GM19043 (cell line): ENCODE measurements around the gene CTAGE8.
"Not testable (repeated sequence)": the region's sequence is repeated elsewhere in the genome, so short reads cannot be mapped to it uniquely, and the experiment has no call there.

Source experiments
- ATAC-seq: cut with Tn5 transposase; IDR thresholded peaks from one replicate; pipeline ENCODE4 v1.9.1; 2021; ENCODE audit warnings: low read depth; ENCODE audit not compliant: unreplicated experiment

The CTAGE8 gene

DNA sequence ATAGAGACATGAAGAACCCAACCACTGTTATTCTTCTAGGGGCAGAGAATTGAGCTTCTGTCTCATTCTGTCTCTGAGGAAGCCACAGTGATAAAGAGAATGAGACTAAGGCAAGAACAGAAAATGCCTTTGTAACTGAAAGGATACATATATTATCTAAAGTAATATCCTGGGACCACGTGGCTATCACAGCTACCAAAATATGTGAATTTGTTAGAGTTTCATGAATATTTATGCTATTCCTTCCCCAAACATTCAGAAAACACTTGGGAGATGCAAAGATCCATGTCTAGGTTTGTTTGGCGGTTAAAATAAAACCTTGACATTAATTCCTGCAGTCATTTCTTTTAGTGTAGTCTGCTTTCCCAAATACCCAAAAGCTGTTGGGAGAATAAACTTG is 7.0 kb downstream of the CTAGE8 start:
- not testable (repeated sequence) for ATAC-seq

DNA sequence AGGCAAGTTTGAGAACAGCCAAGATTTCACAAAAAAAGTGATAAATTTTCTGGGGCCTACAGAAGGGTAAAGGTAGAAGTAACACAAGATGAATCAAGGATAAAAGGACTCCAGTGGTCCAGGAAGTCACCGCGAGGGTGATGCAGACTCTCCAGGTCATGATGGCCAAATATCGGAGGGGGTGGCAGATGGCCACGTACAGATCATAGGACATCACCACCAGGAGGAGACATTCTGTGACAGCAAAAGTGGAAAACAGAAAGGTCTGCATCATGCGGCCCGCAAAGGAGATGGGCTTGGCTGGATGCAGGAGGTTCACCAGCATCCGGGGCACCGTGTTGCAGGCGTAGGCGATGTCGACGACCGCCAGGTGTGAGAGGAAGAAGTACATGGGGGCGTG is 10.0 kb downstream of the CTAGE8 start:
- ATAC-seq: not testable (repeated sequence)

DNA sequence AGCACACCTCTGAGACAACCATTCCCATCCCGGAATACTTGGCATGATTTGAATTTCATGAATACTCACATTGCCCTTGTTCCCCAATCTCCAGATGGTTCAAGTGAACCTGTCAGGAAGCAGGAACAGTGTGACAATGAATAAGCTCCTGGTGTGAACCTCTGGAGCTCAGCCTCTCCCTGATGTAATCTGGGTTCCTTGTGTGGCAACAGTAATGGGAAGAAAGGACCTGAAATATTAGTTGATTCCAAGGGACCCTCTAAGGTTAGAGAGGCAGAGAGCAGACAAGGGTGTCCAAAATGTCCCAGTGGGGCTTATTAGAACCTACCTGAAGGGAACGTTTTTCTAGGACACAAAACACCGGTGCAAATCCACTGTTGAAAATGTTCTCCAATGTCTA is 13.0 kb downstream of the CTAGE8 start:
- ATAC-seq: no peak

DNA sequence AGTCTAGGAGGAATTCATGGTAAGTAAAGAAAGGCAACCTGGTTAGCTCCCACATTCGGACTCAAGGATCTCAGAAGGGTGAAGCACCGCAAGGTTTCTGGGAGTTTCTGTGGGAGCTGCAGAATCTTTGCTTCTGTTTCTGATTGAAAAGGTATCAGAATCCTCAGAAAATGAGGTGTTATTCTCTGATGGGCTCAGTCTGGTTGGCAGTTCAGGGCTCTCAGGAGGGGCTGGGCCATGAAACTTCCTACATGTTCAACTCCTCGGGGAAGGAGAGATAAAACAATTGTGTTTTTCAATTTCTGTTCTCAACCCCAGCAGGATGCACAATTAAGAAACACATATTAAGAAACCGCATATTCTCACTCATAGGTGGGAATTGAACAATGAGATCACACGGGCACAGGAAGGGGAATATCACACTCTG is 13.6 kb downstream of the CTAGE8 start:
- no peak for ATAC-seq

DNA sequence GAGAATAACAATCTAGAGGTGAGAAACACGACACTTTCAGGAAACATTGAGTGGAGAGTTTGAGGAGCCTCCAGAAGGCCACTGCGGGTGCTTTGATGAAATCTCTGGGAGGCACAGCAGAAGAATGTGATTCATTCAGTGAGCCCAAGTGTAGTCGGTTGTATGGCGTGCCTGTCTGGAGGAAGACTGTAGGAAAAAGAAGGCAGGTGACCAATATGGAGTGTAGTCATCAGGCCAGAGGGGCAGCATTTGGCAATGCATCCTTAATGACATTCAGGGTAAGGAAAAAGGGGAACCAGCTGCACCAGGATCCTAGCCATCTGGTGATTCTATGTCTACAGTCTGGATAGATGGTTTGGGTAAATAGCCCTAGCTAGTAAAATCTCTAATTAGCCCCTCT is 16.8 kb downstream of the CTAGE8 start:
- not testable (repeated sequence) for ATAC-seq

DNA sequence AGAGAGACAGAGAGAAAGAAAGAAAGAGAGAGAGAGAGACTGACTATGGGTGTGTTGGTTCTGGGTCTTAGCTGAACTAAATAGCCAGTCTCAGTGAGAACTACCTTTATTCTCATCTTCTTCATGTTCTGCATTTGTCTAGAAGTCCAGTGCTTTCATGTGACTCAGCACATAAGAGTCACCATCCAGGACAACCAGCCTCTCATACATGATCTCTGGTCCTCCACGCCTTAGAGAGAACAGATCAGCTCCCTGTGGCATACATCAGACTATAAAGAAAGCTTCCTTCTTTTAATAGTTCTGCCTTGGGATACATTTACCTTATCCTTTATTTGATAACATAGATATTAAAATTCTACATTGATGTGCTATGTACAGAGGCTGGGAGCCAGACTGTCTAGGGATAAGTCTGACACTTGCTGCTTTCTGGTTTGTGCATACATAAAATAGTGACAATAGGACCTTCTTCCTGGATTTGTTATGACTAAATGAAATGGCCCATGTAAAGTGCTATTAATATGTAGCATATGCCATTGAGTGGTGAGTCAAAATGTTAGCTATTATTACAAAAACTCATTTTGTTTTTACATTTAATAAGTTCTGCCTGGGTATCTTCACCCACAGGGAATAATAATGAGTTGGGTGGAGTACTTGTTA is 21.3 kb downstream of the CTAGE8 start:
- not testable (repeated sequence) for ATAC-seq

DNA sequence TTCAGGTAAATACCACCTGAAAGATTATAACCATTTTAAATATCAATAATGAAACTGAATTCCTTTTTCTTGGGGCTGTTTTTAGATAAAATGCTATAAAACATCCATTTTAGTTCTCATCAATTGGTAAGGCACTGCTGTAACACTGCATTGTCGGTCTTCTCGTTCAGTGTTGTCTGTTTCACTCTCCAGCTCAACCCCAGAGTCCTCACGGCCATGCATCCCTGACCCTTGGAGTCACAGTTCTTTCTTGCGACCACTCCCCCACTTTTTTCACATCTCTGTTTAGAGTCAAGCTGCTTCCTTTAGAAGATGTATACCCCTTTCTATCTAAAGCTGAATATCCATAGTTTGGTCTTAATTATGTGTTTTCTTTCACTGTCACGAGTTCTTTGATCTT is 22.1 kb downstream of the CTAGE8 start:
- not testable (repeated sequence) for ATAC-seq

DNA sequence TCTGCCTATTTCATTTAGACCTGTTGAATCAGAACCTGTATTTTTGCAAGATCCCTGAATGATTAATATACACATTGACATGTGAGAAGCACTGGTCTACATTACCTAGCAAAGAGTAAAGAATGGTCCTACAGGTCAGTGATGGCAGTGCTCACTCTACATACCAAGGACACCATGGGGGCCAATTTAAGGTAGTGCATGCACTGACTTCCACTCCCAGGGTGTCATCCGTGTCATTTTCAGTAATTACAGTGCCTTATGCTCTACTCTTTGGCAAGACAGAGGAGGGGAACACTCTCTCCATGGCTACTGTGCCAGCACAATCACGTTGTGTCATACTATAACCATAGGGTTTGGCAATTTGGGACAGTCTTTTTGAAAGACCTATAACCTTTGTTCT is 23.7 kb downstream of the CTAGE8 start:
- ATAC-seq: not testable (repeated sequence)

DNA sequence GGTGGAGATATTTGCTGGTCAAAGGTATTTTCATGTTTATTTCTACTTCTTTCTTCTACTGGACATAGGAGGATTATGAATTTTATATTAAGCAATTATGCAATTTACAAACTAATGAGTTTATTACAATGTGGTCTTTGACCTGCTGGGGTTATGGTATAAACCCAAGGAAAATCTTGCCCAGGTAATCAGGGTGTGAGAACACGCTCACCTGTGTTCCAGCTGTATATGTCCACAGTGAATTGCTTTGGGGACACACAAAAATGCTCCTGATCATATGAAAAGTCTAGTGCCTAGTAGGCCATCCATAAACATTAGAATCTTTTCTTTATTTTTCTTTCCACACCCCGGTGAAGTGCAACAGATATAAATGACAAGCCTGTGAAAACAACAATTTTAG is 29.7 kb downstream of the CTAGE8 start, which contains the start of gene OR2A42:
Gene OR2A42 (minus strand): TSS at position 241 of the 400 bp plus-strand sequence. CDS start 6,762 bp downstream, outside the sequence.
- not testable (repeated sequence) for ATAC-seq

DNA sequence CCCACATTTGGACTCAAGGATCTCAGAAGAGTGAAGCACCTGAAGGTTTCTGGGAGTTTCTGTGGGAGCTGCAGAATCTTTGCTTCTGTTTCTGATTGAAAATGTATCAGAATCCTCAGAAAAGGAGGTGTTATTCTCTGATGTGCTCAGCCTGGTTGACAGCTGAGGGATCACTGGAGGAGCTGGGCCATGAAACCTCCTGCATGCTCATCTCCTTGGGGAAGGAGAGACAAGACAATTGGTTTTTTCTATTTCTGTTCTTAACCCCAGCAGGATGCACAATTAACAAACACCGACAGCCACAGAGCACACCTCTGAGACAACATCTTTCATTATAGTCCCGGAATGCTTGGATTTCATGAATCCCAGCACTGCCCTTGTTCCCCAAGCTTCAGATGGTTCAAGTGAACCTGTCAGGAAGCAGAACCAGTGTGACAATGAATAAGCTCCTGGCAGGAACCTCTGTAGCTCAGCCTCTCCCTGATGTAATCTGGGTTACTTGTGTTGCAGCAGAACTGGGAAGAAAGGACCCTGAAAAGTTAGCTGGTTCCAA is 30.5 kb downstream of the CTAGE8 start:
- ATAC-seq: not testable (repeated sequence)

DNA sequence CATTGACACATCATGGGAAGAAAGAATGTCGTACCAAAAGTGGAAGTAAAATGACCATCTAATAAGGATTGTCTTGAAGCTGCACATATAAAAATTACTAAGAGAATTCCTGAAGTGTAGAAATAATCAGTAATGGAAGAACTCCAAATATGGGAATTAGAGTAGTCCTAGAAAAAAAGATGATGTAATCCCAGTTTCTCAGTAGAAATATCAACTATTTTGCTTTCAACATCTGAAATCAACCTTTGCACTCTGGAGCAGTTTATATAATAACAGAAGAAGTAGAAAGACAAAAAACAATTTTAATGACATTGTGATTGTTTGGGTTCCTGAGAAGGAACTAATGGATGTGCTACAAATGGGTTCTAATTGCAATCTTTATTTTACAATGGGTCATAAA is 36.0 kb downstream of the CTAGE8 start:
- not testable (repeated sequence) for ATAC-seq

DNA sequence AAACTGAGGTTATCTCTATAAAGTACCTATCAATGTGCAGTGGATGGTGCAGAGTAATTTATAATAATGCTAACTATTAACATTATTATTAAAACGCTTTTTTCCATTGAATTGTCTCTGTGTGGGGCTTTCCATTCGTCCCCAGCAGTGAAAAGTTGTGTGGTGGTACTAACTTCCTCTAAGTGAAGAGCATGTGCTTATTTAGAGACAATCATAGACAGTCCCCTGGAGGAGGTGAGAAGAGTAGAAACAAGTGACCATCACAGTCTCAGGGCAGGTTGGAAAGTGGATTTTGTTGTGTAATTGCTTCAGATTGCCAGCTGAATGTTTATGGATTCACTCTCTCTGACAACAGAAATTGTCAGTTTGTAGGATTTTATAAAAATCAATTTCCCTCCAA is 38.1 kb downstream of the CTAGE8 start:
- ATAC-seq: not testable (repeated sequence)

DNA sequence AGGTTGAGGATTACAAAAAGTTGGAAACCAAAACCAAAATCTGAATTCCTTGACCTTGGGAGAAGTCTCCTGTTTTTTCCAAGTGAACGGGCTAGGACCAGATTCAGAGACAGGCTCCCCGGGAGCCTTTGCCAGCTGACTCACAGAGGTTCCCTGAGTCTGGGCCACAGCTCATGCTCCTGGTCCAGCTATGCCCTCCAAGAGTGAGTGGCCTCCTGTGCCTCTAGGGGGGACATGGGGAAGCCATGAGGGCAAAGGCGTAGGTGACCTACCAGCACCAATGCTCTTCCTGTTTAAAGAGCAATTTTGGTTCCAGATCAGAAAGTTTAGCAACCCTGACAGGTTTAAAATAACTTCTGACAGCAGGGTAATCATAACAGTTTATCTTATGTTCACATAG is 40.3 kb downstream of the CTAGE8 start:
- not testable (repeated sequence) for ATAC-seq

DNA sequence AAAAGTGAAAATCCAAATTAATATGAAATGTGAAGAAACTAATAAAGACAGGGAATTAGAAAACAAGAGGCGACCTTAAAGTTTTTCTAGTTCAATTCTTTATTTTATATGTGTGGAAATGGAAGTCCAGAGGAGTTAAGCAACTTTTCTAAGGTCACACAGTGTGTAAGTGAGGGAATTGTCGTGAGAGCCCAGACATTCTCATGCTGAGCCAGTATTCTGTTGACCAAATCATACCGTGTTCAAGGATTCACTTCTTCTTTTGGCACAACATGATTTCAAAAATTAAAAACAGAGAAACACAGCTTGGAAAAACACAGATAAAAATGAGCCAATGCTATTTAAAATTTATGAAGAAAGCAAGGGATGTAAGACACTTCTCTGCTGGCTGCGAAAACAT is 42.2 kb downstream of the CTAGE8 start:
- not testable (repeated sequence) for ATAC-seq

DNA sequence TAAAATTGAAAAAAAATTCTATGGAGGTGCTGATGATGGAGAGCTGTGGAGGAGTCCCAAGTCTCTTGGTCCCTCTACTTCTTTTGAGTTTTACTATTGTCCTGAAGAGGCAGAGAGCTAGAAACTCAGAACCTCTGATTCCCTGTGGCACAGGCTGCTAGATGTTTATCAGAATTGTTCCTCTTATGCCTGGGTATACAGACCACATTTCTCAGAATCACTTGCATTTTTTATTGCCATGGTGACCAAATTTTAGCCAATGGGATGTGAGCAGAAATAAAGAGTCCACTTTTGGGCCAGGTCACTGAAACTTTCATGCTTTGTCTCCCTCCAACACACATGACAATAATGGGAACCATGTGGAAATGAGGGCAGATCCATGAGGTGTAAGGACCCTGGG is 45.4 kb downstream of the CTAGE8 start:
- ATAC-seq: not testable (repeated sequence)

DNA sequence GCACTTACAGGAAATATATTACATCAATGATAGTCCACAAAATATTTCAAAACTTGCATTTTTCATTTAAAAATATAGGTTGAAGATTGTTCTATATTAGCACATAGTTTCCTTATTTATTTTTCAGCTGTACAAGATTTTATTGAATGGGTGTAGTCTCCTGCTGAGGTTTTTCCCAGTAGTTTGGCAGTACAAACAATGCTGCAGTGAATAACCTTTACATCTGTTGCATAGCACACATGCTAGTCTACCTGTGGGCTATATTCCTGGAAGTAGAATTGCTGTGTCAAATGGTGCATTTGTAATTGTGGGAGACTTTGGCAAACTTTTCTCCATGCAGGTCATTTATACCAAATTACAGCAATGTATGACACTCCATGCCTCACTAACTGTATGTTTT is 48.6 kb downstream of the CTAGE8 start:
- ATAC-seq: not testable (repeated sequence)

DNA sequence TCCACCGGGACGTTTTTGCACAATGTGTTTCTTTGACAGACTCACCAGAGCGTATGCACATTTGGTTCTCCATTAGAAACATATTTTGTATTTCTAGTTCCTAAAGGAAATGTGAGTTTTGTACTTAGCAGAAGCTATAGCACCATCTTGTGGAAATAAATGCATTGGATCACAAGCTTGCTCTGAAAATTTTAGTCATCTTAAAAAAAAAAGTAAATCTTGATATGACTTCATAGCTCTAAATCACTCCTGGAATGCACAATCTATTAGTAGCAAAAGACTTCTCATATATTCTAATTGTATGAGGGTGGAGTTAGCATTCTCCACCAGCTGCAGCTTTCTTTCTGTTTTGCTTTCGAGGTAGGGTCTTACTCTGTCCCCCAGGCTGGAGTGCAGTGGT is 49.9 kb downstream of the CTAGE8 start:
- ATAC-seq: not testable (repeated sequence)

DNA sequence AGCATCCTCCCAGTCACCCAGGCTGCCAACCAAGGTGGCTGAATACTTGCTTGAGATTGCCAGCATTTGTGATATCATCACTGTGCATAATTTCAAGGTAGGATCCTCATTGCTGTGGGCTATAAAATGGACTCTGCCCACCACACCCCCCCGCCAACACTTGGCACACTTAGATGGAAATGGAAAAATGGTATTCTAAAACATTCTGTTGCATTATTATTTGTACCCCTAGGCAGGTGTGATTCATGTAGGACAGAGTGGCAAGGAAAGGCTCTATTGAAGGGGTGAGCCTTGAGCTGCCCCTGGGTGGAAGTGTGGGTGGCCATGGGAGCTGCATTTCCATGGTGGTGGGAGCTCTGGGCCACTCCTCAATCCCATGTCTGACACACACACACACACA is 50.5 kb downstream of the CTAGE8 start:
- not testable (repeated sequence) for ATAC-seq

DNA sequence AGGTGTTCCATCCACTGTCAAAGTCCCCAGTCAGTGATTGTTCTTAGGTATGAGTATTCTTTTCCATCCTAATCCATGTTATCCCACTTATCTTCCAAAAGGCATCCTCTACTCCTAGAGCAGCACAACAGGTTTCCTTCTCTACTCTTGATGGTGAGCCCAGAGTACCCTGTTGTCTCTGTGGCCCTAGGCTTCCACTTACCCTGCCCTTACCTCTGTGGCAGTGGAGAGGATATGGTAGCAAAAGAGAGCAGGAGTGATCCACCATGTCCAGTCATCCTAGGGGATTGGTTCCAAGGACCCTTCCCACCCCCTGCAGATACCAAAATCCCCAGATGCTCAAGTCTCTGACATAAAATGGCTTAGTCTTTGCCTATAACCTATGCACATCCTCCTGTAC is 51.9 kb downstream of the CTAGE8 start:
- not testable (repeated sequence) for ATAC-seq
